CD4-positive, alpha-beta T cell treated with Interleukin-15 for 4 hours (primary cell): ENCODE data around the gene NADK.
A peak's percentile ranks its signal among the peaks of the same experiment; 100 is the strongest.

ENCODE experiments used
- DNase-seq: peaks from one replicate; pipeline ENCODE4 v3.0.0-alpha.2; 2020; ENCODE audit warnings: low spot score

NADK gene, protein sequence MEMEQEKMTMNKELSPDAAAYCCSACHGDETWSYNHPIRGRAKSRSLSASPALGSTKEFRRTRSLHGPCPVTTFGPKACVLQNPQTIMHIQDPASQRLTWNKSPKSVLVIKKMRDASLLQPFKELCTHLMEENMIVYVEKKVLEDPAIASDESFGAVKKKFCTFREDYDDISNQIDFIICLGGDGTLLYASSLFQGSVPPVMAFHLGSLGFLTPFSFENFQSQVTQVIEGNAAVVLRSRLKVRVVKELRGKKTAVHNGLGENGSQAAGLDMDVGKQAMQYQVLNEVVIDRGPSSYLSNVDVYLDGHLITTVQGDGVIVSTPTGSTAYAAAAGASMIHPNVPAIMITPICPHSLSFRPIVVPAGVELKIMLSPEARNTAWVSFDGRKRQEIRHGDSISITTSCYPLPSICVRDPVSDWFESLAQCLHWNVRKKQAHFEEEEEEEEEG

GRCh38 chr1:1777950-1778662 lies at the start of gene NADK:
Gene NADK (minus strand): TSS chr1:1778470. CDS start chr1:1765406, 13,064 bp downstream.
- peak; percentile 74 for DNase-seq

DNA sequence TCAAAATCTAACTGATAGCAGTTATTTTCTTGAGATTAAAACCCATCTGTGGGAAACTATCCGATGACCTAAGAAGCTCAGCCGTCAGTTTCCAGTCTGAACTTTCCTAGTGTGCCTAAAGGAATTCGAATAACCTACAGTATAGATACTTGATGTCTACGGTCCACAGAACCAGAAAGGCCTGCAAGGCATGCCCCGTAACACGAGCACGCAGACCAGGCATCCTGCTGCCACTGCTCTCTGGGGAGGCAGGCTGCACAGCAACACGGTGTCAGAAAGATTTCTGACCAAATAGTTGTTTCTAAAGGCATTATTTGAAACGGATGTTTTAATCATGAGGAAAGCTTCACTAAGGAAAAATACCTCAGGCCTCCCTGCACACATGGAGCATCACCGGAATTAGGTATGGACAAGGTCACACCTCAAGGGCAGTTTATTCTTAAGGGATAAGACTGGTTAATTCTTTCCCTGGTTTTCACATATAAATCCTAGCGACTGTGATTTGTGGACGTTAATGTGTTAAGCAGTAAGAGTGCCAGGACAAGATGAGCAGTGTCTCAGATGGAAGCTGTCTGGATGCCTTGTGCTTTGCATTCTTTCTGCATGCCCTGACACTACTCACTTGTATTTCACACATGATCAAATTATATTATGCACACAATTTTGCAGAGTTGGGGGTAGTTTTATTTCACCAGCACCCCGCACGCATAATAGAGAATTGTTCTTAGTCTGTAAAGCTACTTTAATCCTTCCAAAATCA lies 49.0 kb upstream of the NADK start:
- no peak for DNase-seq

DNA sequence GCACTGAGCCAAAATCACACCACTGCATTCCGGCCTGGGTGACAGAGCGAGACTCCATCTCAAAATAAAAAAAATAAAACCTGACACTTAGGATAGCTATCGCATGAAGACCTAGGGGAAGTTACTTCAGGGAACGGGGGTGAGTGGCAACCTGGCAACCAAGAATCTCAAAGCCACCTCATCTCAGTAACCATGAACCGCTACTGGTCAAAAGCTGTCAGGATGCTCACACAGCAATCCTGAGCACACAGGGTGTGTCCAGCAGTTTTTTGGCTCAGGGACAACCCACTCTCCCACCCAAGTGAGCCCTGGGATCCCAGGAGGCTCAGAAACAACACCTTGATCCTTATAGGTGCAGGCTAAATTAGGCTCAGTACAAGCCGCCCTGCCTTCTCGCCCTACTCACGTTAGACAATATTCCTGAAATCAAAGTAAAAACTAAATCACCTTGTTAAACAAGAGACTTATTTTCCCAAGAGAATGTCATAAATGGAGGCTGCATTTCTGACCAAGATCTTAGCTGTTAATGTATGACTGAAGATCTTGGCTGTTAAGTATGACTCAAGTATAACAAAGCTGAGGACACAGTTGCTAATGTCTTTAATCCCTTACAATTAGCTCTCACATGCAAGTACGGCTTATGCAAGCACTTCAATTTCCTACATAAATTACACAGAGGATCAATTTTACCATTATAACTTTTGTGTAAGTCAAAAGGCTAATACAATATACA lies 48.3 kb upstream of the NADK start:
- DNase-seq = no peak

GRCh38 chr1:1825217-1825616 lies 46.9 kb upstream of the NADK start:
- no peak for DNase-seq

GRCh38 chr1:1819762-1820161 lies 41.5 kb upstream of the NADK start:
- no peak for DNase-seq

DNA sequence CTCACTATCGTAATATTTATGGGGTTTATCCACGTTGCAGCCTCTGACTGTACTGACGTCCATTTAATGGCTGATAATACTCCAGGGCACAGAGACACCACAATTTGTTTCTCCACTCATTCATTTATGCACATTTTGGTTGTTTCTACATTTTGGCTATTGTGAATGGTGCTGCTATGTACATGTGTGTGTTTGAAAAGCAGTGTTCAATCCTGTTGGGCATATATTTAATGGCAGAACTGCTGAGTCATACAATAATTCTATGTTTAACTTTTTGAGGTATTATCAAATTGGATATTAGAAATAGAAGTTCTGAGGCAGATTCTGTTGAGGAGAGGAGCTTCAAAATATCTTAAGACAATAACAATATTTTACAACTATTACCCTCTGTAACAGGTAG lies 39.0 kb upstream of the NADK start:
- no peak for DNase-seq

- DNase-seq = no peak
Observed at GRCh38 chr1:1815606-1816281, 37.5 kb upstream of the NADK start.

- no peak for DNase-seq
Observed at GRCh38 chr1:1809489-1809888, 31.2 kb upstream of the NADK start.

GRCh38 chr1:1808206-1808605 lies 29.9 kb upstream of the NADK start:
- DNase-seq = no peak

- no peak for DNase-seq
Observed at GRCh38 chr1:1806890-1807289, 28.6 kb upstream of the NADK start.

- no peak for DNase-seq
Observed at GRCh38 chr1:1804301-1804700, 26.0 kb upstream of the NADK start.

- no peak for DNase-seq
Observed at GRCh38 chr1:1802871-1803270, 24.6 kb upstream of the NADK start.

DNA sequence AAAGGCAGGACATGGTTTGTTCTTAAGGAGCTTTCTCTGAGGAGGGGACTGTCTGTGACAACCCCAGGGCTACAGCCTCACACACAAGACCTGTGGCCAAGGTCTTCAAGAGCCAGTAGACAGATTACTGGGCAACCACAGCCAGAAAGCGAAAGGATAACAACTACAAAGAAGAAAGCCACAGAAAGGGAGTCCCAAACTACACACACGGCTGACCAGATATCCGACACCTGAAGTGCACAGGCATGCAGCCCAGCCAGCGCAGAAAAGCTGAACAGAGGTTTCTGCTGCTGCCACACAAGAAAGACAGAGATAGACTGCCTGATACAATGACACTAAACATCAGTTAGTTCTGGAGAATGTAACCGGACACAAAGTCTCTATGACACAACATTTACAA lies 21.4 kb upstream of the NADK start:
- DNase-seq = no peak

DNA sequence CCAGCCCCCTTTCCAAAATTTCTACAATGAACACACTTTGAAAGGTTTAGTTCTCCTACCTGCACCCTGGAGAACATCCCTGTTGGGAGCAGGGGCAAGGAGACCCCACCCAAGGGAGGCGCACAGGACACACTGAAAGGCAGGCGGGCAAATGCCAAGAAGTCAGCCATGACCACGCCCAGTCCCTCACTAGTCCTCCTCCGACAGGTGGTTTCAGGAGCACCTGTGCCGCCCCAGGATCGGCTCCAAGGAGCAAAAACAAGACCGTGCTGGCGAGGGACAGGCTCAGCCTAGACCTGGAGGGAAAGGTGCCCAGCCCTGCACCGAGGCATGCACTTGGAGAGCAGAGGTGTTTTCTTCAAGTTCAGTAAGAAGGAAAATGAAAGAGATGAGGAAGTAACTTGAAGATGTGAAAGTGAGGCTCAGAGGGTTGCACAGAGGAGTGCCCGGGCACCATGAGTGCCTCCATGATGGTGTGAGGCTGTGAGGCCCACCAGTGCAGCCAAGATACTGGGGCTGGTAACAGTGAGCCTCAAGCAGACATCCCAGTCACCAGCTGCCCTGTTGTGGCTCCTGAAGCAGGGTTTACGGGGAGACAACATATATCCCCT lies 19.6 kb upstream of the NADK start:
- no peak for DNase-seq

DNA sequence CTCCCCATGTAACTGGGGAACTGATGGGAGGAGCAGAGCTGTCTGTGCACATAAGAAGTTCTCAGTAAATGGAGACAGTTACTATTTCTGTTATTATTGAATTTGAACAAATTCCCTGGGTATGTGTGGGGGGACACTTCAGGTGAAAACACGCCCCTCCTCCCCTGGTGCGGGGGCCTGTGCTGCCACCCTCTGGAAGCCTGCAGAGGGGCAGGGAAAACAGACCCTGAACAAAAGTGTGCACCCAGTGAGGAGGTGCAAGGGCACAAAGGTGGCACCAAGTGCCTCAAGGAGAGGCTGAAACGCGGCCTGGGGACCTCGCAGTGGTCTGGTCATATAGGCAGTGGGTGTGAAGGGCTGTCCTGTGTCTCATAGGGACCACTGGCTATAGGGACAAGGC lies 18.2 kb upstream of the NADK start:
- no peak for DNase-seq

DNA sequence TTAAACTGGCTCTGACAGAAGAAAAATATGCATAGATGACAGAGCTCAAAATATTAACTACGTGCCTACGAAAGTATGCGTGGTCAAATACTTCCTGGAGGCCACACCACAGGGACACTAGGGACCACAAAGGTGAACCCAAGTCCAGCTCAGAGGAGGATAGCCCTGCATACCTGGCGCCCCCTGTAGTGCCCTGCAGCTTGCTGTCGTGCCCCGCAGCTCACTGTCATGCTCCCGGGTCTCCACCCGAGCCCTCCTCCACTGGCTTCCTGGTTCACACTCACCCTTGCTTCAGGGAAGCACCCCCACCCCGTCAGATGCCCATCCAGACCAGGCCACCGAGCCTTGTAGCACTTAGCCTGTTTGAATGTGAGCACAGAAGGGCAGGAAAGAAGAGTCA lies 16.7 kb upstream of the NADK start:
- no peak for DNase-seq

- no peak for DNase-seq
Observed at GRCh38 chr1:1793481-1794244, 15.4 kb upstream of the NADK start.

DNA sequence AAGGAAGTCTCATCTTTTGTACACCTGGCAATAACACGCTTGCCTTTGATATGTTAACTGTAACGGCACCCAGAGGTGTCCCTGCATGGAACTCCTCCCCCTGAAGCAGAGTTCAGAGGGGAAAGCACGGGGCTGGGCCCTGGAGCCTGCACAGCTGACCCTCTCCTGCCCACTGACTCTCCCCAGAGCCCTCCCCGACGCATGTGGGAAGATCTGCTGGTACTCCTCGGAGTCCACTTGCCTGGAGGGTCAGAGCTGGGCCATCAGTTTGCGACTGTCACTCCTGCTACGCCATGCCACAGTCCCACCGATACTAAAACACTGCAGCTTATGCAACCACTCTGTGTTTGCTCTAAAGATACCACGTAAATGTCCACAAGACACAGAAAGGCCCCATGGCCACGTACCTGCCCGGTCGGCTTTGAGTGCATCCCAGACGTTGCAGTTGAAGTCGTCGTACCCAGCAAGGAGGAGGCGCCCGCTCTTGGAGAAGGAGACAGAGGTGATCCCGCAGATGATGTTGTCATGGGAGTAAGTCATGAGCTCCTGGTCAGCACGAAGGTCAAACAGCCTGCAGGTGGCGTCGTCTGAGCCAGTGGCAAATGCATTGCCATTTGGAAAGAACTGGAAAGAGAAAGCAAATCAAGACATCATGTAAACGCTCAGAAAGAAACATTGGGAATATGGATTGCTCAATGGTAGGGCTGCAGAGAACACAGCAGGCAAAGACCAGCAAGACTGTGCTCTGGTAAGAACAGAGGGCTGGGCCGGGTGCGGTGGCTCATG lies 10.6 kb upstream of the NADK start:
- no peak for DNase-seq

DNA sequence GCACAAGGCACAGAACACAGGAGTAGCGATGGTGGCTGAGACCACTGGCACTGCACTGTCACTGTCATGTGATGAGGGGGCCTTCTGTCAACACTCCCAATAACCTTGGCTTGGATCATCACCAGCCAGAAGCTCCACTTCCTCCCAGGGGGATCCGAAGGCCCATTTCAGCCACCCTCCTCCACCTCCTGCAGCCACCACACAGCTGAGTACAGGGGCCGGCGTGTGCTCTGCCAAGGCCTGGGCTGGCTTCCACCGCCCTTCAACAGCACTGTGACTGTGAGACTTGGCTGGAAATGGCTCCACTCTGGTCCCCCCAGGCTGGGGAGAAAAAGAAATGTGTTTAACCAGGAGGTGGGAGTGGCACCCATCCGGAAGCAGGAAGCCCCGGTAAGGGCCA lies 9.9 kb upstream of the NADK start:
- DNase-seq = no peak
